Measurements from ENCODE around the gene KDM4B.

The KDM4B gene

GRCh38 chr19:5108866-5109265 is 140.0 kb downstream of the KDM4B start:
- no peak for DNase-seq (ENCODE audit: low read depth)

GRCh38 chr19:5109560-5109959 is 140.6 kb downstream of the KDM4B start:
- no peak for DNase-seq (ENCODE audit: low read depth)
- no peak overlapping the region for H3K4me3 ChIP-seq (replicated peaks; ENCODE audit: low read depth, low read length)
- TF ChIP-seq CTCF (IDR thresholded peaks at IDR 0.05; ENCODE audit: low read length, missing control alignments) = no peak

More at GRCh38 chr19:5108866-5109265, 140.0 kb downstream of the KDM4B start:
- H3K4me3 ChIP-seq (replicated peaks; ENCODE audit: low read depth, low read length) = no peak overlapping the region
- TF ChIP-seq CTCF (IDR thresholded peaks at IDR 0.05; ENCODE audit: low read length, missing control alignments) = no peak

- TF ChIP-seq CTCF (IDR thresholded peaks at IDR 0.05; ENCODE audit: low read length, missing control alignments) = no peak
Measured at GRCh38 chr19:5110546-5110945, 141.6 kb downstream of the KDM4B start.

GRCh38 chr19:5111051-5111450 is 142.1 kb downstream of the KDM4B start:
- TF ChIP-seq CTCF (IDR thresholded peaks at IDR 0.05; ENCODE audit: low read length, missing control alignments) = no peak
- no peak for DNase-seq (ENCODE audit: low read depth)
- no peak overlapping the region for H3K4me3 ChIP-seq (replicated peaks; ENCODE audit: low read depth, low read length)

More at GRCh38 chr19:5110546-5110945, 141.6 kb downstream of the KDM4B start:
- H3K4me3 ChIP-seq (replicated peaks; ENCODE audit: low read depth, low read length) = no peak overlapping the region
- no peak for DNase-seq (ENCODE audit: low read depth)

- DNase-seq (ENCODE audit: low read depth) = no peak
- H3K4me3 ChIP-seq (replicated peaks; ENCODE audit: low read depth, low read length) = no peak overlapping the region
- no peak for TF ChIP-seq CTCF (IDR thresholded peaks at IDR 0.05; ENCODE audit: low read length, missing control alignments)
Measured at GRCh38 chr19:5112175-5112574, 143.3 kb downstream of the KDM4B start.

GRCh38 chr19:5112681-5113575 is 144.0 kb downstream of the KDM4B start:
- DNase-seq (ENCODE audit: low read depth) = peak; percentile 10
- no peak for TF ChIP-seq CTCF (IDR thresholded peaks at IDR 0.05; ENCODE audit: low read length, missing control alignments)
- no peak overlapping the region for H3K4me3 ChIP-seq (replicated peaks; ENCODE audit: low read depth, low read length)

Data from fibroblast of pulmonary artery (primary cell).